Activated naive CD4-positive, alpha-beta T cell treated with anti-CD3 and anti-CD28 coated beads, Interleukin-2, amount 10 ng/mL, durations not matched to agents 7 days and 5 days (primary cell): ENCODE measurements around the gene SIX3.
A peak's percentile ranks its signal among the peaks of the same experiment; 100 is the strongest.

Source experiments
- CTCF ChIA-PET: fragments of 350-600 bp; sonication (Branson Sonifier 250); formaldehyde crosslinking; loops from one replicate; lab custom pipeline; 2021; ENCODE audit warnings: antibody characterized with exemption; lab: Charles Lee
- DNase-seq: peaks from one replicate; pipeline ENCODE4 v3.0.0-alpha.2; 2020
- H3K27ac Mint-ChIP-seq: one replicate; pipeline ENCODE4 v1.8.0; 2021; ENCODE audit warnings: mild to moderate bottlenecking, moderate library complexity, mixed read lengths
- H3K27me3 Mint-ChIP-seq: one replicate; pipeline ENCODE4 v1.8.0; 2021; ENCODE audit warnings: mild to moderate bottlenecking, mixed read lengths
- H3K36me3 Mint-ChIP-seq: one replicate; pipeline ENCODE4 v1.8.0; 2021; ENCODE audit warnings: mixed read lengths
- H3K4me1 Mint-ChIP-seq: one replicate; pipeline ENCODE4 v1.8.0; 2021; ENCODE audit warnings: mixed read lengths
- H3K4me3 Mint-ChIP-seq: one replicate; pipeline ENCODE4 v1.8.0; 2021; ENCODE audit warnings: mild to moderate bottlenecking, moderate library complexity, mixed read lengths
- H3K9me3 Mint-ChIP-seq: one replicate; pipeline ENCODE4 v1.8.0; 2021; ENCODE audit warnings: mixed read lengths

SIX3 gene

GRCh38 chr2:44941551-44942234 lies at the start of gene SIX3:
SIX3 (plus strand) TSS chr2:44941702; CDS start chr2:44942105, 403 bp downstream.
- Mint-ChIP-seq H3K4me3 (peak within 1 kb of the TSS; percentile 70), H3K9me3 (no peaks in the 10 kb centered on the region), H3K27ac (peak within 1 kb of the TSS; percentile 67), H3K36me3 (no peaks in the 10 kb centered on the region), H3K4me1 (peaks cover 31% of the 10 kb centered on the region), H3K27me3 (peaks cover 100% of the 10 kb centered on the region)
- CTCF ChIA-PET, result no interaction called here
- DNase-seq, result peak; percentile 61

DNA sequence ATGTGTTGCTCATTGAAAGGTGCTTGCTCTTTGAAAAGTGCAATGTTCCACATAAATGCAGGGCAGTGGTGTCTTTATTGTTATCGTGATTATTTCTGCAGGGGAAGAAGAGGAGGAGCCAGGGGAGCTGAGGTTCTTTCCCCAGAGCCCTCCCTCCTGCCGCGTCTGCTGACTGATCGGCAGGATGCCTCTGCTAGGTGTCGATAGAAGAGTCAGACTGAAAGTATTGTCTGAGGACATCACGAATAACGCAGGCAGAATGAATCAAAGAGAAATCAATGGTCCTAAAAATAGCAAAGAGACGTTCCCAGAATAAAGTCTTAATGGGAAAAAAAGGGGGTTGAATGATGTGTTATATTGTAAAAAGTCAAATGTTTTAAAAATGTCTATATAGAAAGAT lies 47.4 kb upstream of the SIX3 start:
- CTCF ChIA-PET, result no interaction called here
- no peaks in the 10 kb centered on the region for H3K36me3 Mint-ChIP-seq
- H3K27me3 Mint-ChIP-seq, result peaks cover 6% of the 10 kb centered on the region
- peaks cover 6% of the 10 kb centered on the region for H3K9me3 Mint-ChIP-seq
- H3K27ac Mint-ChIP-seq, result no peak overlapping the region
- no peak for DNase-seq
- no peaks in the 10 kb centered on the region for H3K4me1 Mint-ChIP-seq
- H3K4me3 Mint-ChIP-seq, result no peak overlapping the region

GRCh38 chr2:44895061-44895460 lies 46.4 kb upstream of the SIX3 start:
- Mint-ChIP-seq H3K27ac (no peak overlapping the region), H3K36me3 (no peaks in the 10 kb centered on the region), H3K27me3 (peaks cover 11% of the 10 kb centered on the region), H3K4me1 (no peaks in the 10 kb centered on the region), H3K9me3 (peaks cover 6% of the 10 kb centered on the region), H3K4me3 (no peak overlapping the region)
- CTCF ChIA-PET, result interaction anchor here (1.5 kb wide), 1 partner anchor 416 kb away, joined by 3 read pairs; no protein-coding TSS in a partner anchor
- DNase-seq, result no peak

DNA sequence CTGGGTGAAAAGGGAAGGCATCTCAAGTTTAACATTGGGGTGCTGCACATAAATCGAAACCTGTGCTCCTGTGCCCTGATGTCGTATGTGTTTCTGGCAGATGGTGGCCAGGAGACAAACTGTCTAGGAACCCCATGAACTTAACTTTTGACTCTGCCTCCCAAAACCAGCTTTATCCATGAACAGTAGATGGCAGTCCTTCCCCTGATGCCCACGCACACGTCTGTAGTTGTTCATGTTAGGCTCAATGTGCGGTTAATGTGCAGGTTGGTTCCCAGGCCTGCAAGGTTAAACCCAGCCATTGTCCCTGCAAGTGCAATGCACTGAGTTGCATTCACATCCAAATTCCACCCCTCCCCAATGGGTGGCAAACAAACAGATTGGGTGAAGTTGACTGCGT lies 44.1 kb upstream of the SIX3 start:
- Mint-ChIP-seq H3K27ac (no peak overlapping the region), H3K9me3 (no peaks in the 10 kb centered on the region), H3K4me1 (no peaks in the 10 kb centered on the region), H3K4me3 (no peak overlapping the region), H3K27me3 (peaks cover 25% of the 10 kb centered on the region), H3K36me3 (no peaks in the 10 kb centered on the region)
- CTCF ChIA-PET, result no interaction called here
- DNase-seq, result no peak

DNA sequence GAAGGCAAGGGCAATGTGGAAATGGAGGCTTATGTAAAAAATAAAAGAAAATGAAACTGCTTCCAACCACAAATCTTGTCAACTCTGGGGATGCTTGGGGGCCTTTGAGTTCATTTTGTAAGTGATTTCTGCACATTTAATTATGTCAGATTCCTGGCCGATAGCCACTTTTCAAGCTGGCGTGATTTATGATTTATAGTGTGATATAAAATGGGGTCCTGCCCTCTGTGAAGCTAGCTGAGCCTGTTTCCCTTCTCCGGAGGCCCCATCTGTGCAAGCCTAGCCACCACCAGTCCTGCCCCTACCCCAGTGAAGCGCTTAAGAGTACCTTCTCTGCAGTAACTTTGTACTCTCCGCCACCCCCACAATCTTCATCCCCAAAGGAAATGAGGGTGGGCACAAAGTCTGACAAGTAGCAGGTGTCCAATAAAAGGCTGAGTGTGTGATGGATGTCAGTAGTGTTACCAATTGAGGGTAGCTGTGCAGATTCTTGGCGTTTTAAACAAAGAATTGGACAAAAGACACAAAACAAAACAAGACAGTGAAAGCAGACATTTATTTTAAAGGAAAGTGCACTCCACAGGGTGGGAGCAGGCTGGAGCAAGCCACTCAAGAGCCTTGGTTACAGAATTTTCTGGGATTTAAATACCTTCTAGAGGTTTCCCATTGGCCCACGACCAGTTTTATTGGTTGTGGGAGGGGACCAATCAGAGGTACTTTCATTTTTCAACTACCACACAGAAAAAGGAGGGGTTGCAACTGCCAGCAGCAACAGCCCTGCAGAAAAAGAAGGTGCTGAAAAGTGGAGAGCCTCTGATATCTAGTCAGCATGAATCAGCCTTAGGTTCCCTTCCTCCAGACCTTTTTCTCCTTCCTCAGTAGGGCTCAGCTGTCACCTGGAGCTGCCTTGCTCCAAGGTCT lies 39.0 kb upstream of the SIX3 start:
- Mint-ChIP-seq H3K27ac (no peak overlapping the region), H3K4me1 (no peaks in the 10 kb centered on the region), H3K36me3 (no peaks in the 10 kb centered on the region), H3K9me3 (no peaks in the 10 kb centered on the region), H3K4me3 (no peak overlapping the region), H3K27me3 (peaks cover 37% of the 10 kb centered on the region)
- no peak for DNase-seq
- CTCF ChIA-PET, result no interaction called here

GRCh38 chr2:44904578-44904977 lies 36.9 kb upstream of the SIX3 start:
- Mint-ChIP-seq H3K4me1 (no peaks in the 10 kb centered on the region), H3K27ac (no peak overlapping the region), H3K9me3 (no peaks in the 10 kb centered on the region), H3K4me3 (no peak overlapping the region), H3K27me3 (peaks cover 32% of the 10 kb centered on the region), H3K36me3 (no peaks in the 10 kb centered on the region)
- no peak for DNase-seq
- CTCF ChIA-PET, result no interaction called here

GRCh38 chr2:44906972-44907371 lies 34.5 kb upstream of the SIX3 start:
- H3K36me3 Mint-ChIP-seq, result no peaks in the 10 kb centered on the region
- no peak overlapping the region for H3K27ac Mint-ChIP-seq
- no peaks in the 10 kb centered on the region for H3K4me1 Mint-ChIP-seq
- peaks cover 25% of the 10 kb centered on the region for H3K27me3 Mint-ChIP-seq
- CTCF ChIA-PET, result no interaction called here
- H3K4me3 Mint-ChIP-seq, result no peak overlapping the region
- peaks cover 7% of the 10 kb centered on the region for H3K9me3 Mint-ChIP-seq
- no peak for DNase-seq

DNA sequence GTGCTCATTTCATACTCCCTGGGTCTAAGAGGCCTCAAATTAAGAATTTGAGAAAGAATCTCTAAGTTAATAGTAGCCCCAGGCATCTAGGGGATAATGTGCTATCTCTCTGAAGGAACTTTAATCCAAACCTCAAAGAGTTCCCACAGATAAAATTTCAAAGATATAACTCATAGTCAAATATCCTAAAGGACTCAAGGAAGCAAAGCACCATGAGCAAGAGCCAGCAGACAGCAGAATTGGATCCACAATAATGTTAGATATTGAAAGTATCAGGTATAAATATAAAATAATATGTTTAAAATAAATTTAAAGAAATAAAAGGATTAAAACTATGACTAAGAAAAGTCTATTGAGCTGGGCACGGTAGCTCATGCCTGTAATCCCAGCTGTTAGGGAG lies 31.7 kb upstream of the SIX3 start:
- Mint-ChIP-seq H3K9me3 (peaks cover 7% of the 10 kb centered on the region), H3K4me1 (no peaks in the 10 kb centered on the region), H3K27ac (no peak overlapping the region), H3K27me3 (peaks cover 33% of the 10 kb centered on the region), H3K4me3 (no peak overlapping the region), H3K36me3 (no peaks in the 10 kb centered on the region)
- DNase-seq, result no peak
- CTCF ChIA-PET, result no interaction called here

DNA sequence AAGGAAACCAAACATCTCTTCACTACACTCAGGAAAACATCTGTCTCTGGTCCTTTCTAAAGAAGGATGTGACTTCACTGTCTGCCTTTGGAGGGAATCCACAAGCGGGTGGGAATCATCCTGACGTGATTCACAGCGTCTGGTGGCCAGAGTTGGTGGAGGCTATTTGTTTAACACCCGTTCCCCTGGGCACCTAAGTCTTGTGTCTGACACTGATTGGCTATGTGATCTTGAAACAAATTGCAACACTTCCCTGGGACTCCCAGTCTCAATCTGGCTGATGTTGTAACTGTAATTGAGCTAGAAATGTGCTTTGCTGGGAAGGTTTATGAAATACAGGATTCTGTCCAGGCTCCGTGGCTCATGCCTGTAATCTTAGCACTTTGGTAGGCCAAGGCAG lies 28.8 kb upstream of the SIX3 start:
- CTCF ChIA-PET, result no interaction called here
- no peaks in the 10 kb centered on the region for H3K36me3 Mint-ChIP-seq
- no peaks in the 10 kb centered on the region for H3K4me1 Mint-ChIP-seq
- no peak overlapping the region for H3K27ac Mint-ChIP-seq
- DNase-seq, result no peak
- peaks cover 21% of the 10 kb centered on the region for H3K27me3 Mint-ChIP-seq
- H3K9me3 Mint-ChIP-seq, result peaks cover 7% of the 10 kb centered on the region
- no peak overlapping the region for H3K4me3 Mint-ChIP-seq

GRCh38 chr2:44916291-44916690 lies 25.2 kb upstream of the SIX3 start:
- no peak overlapping the region for H3K27ac Mint-ChIP-seq
- peaks cover 47% of the 10 kb centered on the region for H3K27me3 Mint-ChIP-seq
- DNase-seq, result no peak
- no peak overlapping the region for H3K4me3 Mint-ChIP-seq
- no peaks in the 10 kb centered on the region for H3K36me3 Mint-ChIP-seq
- H3K9me3 Mint-ChIP-seq, result no peaks in the 10 kb centered on the region
- H3K4me1 Mint-ChIP-seq, result no peaks in the 10 kb centered on the region
- CTCF ChIA-PET, result interaction anchor here (0.9 kb wide), 1 partner anchor 437 kb away, joined by 4 read pairs; no protein-coding TSS in a partner anchor

- Mint-ChIP-seq H3K36me3 (no peaks in the 10 kb centered on the region), H3K9me3 (no peaks in the 10 kb centered on the region), H3K4me1 (no peaks in the 10 kb centered on the region), H3K27me3 (peaks cover 51% of the 10 kb centered on the region), H3K27ac (no peak overlapping the region), H3K4me3 (no peak overlapping the region)
- DNase-seq, result no peak
- CTCF ChIA-PET, result interaction anchor here (1.2 kb wide), 1 partner anchor 439 kb away, joined by 3 read pairs; no protein-coding TSS in a partner anchor
These were observed 23.3 kb upstream of the SIX3 start for GRCh38 chr2:44918095-44918775.

DNA sequence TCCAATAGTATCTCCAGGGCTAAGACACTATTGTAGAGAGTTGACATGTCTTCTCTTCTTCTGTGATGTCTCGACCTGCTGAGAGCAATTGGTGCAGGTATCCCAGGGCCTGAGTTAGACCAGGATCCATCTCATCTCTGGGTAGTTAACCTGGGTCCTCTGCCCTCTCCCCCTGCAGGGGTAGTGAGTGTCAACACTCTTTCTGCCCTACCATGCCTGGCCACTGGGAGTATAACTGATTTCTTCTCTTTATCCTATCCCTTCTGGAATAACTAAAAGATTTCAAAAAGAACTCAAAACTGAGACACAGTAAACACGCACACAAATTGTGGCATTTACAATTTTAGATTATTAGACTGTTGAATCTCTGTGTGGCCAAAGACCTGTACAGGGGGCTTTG lies 20.8 kb upstream of the SIX3 start:
- peaks cover 69% of the 10 kb centered on the region for H3K27me3 Mint-ChIP-seq
- no peaks in the 10 kb centered on the region for H3K4me1 Mint-ChIP-seq
- no peak overlapping the region for H3K27ac Mint-ChIP-seq
- no peaks in the 10 kb centered on the region for H3K9me3 Mint-ChIP-seq
- no peak for DNase-seq
- no peak overlapping the region for H3K4me3 Mint-ChIP-seq
- no peaks in the 10 kb centered on the region for H3K36me3 Mint-ChIP-seq
- CTCF ChIA-PET, result no interaction called here

DNA sequence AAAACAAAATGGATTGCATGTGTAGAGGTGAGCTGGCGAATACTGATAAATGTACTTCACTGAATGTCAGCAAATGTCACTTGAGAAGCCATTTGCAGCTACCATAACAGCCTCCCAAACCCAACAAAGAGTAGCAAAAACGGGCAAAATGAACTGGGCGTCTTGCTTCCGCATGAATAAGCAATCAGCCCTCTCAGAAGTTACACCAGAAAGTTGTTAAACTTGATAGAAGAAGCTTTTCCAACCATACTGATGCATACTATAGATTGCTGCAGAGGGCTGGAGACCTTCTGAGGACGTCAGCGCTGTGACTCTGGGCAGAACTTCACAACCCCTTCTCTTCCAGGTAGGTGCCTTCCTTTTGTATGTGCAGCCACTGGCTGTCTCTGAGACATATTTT lies 18.7 kb upstream of the SIX3 start:
- Mint-ChIP-seq H3K4me1 (no peaks in the 10 kb centered on the region), H3K36me3 (no peaks in the 10 kb centered on the region), H3K9me3 (no peaks in the 10 kb centered on the region), H3K27ac (no peak overlapping the region), H3K27me3 (peaks cover 80% of the 10 kb centered on the region), H3K4me3 (no peak overlapping the region)
- CTCF ChIA-PET, result no interaction called here
- DNase-seq, result no peak

DNA sequence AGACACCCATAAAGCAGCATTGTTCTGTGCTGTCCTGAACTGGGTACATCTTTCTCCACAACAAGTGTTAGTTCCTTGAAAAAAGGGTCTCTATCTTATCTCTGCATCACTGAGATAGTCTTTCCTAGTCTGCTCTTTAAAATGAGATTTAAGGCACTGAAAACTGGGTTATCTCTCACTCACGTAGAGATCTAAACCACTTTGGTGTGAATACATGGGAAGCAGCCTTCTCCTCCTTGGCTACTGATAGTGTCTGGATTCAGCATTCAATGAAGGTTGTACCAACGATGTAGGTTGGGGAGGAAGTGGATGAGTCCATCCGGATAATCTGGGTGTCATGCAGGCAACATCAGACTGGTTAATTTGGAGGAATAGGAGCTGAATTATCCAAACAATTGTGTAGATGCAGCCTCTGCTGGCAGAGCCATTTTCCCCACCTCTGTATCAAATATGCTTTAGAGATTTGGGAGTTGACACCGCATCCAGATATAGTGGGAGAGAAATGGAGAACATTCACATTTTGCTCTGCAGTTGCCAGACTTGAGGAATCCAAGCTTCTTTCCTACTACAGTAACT lies 15.9 kb upstream of the SIX3 start:
- DNase-seq, result no peak
- peaks cover 85% of the 10 kb centered on the region for H3K27me3 Mint-ChIP-seq
- no peaks in the 10 kb centered on the region for H3K36me3 Mint-ChIP-seq
- no peaks in the 10 kb centered on the region for H3K9me3 Mint-ChIP-seq
- CTCF ChIA-PET, result interaction anchor here (0.6 kb wide), 1 partner anchor 507 kb away, joined by 3 read pairs; no protein-coding TSS in a partner anchor
- H3K27ac Mint-ChIP-seq, result no peak overlapping the region
- peaks cover 10% of the 10 kb centered on the region for H3K4me1 Mint-ChIP-seq
- no peak overlapping the region for H3K4me3 Mint-ChIP-seq
